Activated T-cell treated with anti-CD3 and anti-CD28 coated beads, Interleukin-2, amount 50 U/mL, for 4 hours (primary cell): ENCODE results near the gene ZDHHC8. TPM values are rescaled to one million over a fixed set of nuclear protein-coding genes. Genes with fewer than 3 reads are reported as not detected.

ENCODE experiments used
- ATAC-seq, 2 donors: fragments of 200-7000 bp; cut with Tn5 transposase; one replicate each; pipeline ENCODE4 v1.10.0; 2021
- DNase-seq: peaks from one replicate; pipeline ENCODE4 v3.0.0-alpha.2; 2020
- H3K27me3 Mint-ChIP-seq: one replicate; pipeline ENCODE4 v1.8.0; 2021; ENCODE audit warnings: low read depth, mixed read lengths
- H3K36me3 Mint-ChIP-seq: one replicate; pipeline ENCODE4 v1.8.0; 2022; ENCODE audit warnings: mixed read lengths; ENCODE audit not compliant: insufficient read depth
- H3K4me1 Mint-ChIP-seq: one replicate; pipeline ENCODE4 v1.8.0; 2021; ENCODE audit warnings: low read depth, mixed read lengths
- H3K4me3 Mint-ChIP-seq: one replicate; pipeline ENCODE4 v1.8.0; 2021; ENCODE audit warnings: mild to moderate bottlenecking, moderate library complexity, mixed read lengths
- H3K9me3 Mint-ChIP-seq: one replicate; pipeline ENCODE4 v1.8.0; 2021; ENCODE audit warnings: mixed read lengths
- total RNA-seq, 3 donors: library from RNA; stranded (reverse); gene quantifications; one replicate each; pipeline ENCODE4 v1.2.1, GENCODE V29; 2021

Gene ZDHHC8
- total RNA-seq, 3 donors from 2014 or later: 88.2 to 99.5 (median 89.5) TPM

DNA sequence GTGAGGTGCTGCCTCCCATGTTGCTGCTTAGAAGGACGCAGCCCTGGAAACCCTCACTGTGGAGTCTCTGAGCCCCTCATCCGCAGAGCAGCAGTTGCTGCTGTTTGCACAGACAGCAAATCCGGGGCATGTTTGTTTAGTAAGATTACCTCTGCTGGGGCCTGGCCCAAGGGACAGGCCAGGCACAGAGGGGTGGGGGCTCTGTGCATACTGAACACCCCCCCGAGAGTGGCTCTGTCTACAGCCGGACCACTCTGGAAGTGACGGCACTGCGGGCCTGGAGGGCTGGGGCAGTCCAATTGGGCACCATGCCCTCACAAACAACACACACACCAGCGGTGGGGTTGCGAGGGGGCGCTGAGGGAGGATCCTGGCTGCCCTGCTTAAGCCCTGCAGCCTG lies 42.2 kb downstream of the ZDHHC8 start:
- DNase-seq: no peak
- no peak for ATAC-seq
- Mint-ChIP-seq H3K4me1 (no peaks in the 10 kb centered on the region), H3K27me3 (no peaks in the 10 kb centered on the region), H3K36me3 (no peaks in the 10 kb centered on the region), H3K4me3 (no peak overlapping the region), H3K9me3 (no peaks in the 10 kb centered on the region)

DNA sequence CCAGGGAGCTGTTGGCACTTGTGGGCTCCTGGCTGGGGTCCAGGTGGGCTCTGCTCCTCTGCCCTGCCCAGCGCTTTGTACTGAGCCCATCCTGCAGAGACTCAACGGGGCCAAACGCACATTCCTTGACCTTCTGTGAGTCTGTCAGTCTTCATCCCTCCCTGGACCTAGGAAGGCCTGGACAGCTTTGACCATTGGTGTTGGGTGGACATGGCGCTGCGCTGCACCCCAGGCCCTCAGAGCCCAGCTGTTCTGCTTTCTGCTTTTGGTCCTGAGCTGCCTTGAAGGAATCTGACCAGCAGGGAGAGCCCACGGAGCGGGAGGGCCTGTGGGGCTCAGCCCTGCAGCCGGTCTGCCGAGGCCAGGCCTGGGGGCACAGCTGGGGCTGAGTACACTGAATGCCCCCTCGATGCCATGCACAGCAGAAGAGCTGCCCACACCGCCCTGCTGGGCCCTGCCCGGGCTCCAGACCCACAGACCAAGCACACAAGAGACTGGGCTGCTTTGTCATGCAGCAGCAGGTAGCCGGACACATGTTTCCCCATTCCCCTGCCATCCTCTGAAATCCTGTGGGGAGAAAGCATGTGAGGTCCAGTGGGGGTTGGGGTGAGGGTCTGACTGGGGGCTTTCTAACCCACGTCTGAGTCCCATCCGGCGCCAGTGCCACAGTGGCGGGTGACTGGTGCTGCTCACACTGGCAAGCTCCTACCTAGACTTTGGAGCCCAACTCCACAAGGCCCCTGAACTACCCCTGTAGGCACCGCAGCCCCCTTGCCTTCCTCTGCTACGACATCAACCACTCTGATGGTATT lies 43.4 kb downstream of the ZDHHC8 start:
- no peaks in the 10 kb centered on the region for H3K36me3 Mint-ChIP-seq
- H3K27me3 Mint-ChIP-seq: no peaks in the 10 kb centered on the region
- H3K9me3 Mint-ChIP-seq: no peaks in the 10 kb centered on the region
- no peaks in the 10 kb centered on the region for H3K4me1 Mint-ChIP-seq
- ATAC-seq (no peak), DNase-seq (no peak)
- no peak overlapping the region for H3K4me3 Mint-ChIP-seq

DNA sequence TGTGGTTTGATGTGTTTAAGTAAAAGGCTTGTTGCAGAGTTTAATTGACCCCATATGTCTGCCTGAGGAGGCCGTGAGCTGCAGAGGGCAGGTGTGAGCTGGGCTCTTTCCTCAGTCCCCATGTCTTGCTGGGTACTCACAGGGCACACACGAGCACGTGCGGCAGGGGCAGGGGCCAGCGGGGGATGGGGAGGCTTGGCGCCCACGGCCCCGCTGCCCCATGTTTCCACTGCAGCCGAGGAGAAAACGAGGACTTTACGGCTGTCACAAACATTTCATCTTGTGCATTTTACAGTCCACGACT lies 43.9 kb downstream of the ZDHHC8 start:
- Mint-ChIP-seq H3K9me3 (no peaks in the 10 kb centered on the region), H3K36me3 (no peaks in the 10 kb centered on the region), H3K4me1 (no peaks in the 10 kb centered on the region), H3K4me3 (no peak overlapping the region), H3K27me3 (no peaks in the 10 kb centered on the region)
- ATAC-seq (no peak), DNase-seq (no peak)

DNA sequence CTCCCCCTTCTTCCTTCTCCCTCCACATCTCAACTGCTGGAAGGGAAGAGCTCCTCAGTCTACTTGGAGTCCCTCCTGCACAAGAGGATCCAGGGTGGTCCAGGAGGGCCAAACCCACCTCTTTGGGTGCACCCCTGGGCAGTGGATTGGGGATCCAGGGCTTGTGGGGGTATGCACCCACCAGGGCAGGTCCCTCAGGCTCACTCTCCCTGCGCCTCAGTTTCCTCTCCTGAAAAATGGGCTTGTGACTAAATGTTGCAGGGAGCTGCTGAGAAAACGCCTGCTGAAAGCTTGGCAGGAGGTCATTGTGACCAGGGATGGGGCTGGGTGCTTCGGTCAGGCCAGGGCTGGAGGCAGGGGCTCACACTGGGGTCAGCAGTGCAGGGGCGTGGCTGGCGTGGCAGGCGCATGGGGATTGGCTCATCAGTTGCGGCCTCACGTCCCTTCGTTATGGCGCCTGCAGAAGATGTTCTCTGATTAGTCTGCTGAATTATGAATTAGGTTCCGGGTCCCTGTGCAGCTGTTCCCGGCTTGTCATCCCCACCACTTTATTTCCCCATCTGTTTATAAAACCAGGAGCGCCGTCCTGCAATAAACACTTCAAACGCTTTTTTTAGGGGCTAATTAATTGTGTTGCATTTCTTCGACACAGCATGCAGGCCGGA lies 44.9 kb downstream of the ZDHHC8 start:
- Mint-ChIP-seq H3K4me1 (no peaks in the 10 kb centered on the region), H3K4me3 (no peak overlapping the region), H3K27me3 (no peaks in the 10 kb centered on the region), H3K36me3 (no peaks in the 10 kb centered on the region), H3K9me3 (no peaks in the 10 kb centered on the region)
- DNase-seq (no peak), ATAC-seq (no peak)

DNA sequence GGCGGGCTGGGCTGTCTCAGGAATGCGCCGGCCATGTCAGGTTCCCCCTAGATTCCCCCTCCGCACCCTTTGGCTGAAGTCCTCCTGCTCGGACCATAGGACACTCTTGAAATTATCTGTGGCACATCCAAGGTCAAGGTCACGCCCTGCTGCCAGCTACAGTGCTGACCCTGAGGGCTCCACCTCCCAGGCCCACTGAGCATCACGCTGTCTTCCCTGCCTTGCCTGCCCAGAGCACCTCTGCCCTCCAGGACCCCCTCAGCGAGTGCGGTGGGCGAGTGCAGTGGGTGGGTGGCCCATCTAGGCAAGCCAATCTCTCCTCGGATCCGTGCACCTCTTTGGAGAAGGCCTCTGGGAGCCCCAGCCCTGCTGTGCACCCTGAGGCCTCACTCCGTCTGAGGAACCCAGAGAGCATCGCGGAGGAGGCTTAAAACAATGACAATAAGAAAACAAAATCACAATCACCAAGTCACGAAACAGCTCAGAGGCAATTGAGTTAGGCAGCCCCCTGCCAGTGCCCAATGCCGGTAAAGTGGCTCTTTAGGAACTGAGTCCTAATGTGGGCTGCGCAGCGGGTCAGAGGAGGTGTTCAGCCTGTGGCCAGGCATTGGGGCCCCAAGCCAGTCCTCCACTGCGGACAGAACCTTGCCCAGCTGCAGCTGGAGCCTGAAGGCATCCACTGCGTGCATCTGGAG lies 45.8 kb downstream of the ZDHHC8 start:
- H3K4me3 Mint-ChIP-seq: no peak overlapping the region
- H3K27me3 Mint-ChIP-seq: no peaks in the 10 kb centered on the region
- H3K4me1 Mint-ChIP-seq: no peaks in the 10 kb centered on the region
- no peaks in the 10 kb centered on the region for H3K9me3 Mint-ChIP-seq
- no peaks in the 10 kb centered on the region for H3K36me3 Mint-ChIP-seq
- no peak for ATAC-seq
- no peak for DNase-seq

DNA sequence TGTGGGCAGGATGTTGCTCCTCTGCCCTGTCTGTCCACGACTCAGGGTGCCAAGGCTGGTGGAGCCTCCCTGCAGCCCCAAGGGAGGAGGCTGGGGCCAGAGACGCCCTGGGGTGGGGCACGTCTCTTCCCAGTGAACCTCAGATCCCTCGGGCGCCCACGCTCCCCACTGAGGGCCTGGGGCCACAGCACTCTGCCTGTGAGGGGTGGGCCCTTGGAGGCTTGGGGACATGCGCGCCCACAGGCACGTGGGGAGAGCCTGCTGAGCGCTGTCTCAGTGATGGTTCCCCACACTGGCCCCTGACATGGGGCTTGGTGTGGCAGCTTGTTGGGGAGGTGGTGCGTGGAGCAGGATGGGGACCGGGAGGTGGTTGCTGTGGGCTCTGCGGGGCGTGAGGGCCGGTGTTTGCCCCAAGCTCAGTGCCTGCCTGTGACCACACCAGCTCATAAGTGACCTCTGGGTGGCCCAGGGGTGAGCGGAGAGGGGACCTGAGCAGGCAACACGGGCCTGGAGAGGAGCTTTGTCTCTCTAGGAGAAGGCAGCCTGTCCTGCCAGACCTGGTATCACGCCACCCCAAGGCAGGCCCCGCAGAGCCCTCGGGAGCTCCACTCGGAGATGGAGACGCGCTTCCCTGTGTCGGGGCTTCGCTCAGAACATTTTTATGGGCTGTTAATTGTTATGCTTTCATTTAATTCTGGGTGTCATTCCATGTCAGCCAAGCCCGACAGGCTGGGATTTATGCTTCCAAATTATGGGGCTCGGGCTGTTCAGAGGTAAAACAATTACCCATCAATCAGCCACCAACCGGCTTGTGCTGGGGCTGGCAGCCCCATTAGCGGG lies 46.7 kb downstream of the ZDHHC8 start:
- no peak overlapping the region for H3K4me3 Mint-ChIP-seq
- DNase-seq (no peak), ATAC-seq (no peak)
- no peaks in the 10 kb centered on the region for H3K27me3 Mint-ChIP-seq
- no peaks in the 10 kb centered on the region for H3K9me3 Mint-ChIP-seq
- no peaks in the 10 kb centered on the region for H3K4me1 Mint-ChIP-seq
- no peaks in the 10 kb centered on the region for H3K36me3 Mint-ChIP-seq

DNA sequence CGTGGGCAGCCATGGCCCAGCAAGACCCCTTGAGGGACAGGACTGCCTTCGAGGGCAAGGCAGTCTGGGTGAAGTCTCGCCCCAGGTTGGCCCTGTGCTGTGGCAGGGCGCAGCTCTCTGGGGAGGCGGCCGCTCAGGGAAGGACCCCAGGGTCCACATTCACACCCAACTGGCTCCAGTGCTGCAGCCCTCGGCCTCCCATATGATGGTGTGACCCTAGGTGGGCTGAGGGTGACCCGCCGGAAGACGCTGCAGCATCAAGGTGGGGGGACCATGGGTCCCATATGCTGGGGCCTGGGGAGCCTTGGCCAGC lies 47.3 kb downstream of the ZDHHC8 start:
- H3K27me3 Mint-ChIP-seq: no peaks in the 10 kb centered on the region

DNA sequence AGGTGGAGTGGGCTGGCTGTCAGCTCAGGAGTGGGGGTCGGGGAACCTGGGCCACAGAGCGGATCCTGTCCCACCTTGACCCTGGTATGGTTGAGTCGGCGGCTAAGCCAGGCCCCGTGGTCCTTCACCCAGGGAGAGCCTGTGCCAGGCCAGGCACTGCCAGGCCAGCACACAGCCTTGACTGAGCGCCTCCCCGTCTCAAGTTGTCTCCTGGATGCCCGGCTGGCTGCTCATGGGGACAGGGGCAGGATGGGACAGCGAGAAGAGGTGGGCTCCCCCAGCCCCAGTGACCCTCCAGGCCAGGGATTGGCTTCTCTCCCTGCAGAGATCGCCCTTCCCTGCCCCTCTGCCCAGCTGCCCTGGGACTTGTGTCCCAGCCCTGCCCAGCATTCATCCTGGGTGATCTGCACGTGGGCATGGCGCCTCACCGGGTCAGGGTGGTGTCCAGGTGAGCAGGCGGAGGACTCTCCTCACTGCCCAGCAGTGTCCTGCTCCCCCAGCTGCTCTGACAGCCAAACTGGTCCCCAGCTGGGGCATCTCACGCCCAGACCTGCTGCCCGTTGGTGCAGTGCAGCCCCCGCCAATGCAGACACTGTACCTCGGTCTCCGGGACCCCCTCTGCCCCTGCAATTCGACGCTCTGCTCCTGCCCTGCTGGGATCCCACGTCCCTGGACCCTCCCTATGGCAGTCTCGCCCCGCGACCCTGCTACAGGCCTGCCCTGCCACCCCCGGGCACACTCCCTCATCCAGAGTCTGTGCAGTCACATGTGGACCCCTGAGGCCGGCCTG lies 48.0 kb downstream of the ZDHHC8 start:
- Mint-ChIP-seq H3K36me3 (no peaks in the 10 kb centered on the region), H3K27me3 (no peaks in the 10 kb centered on the region), H3K4me3 (no peak overlapping the region), H3K4me1 (no peaks in the 10 kb centered on the region), H3K9me3 (no peaks in the 10 kb centered on the region)
- ATAC-seq: no peak
- DNase-seq: no peak

More for the DNA sequence above, 47.3 kb downstream of the ZDHHC8 start:
- H3K4me3 Mint-ChIP-seq: no peak overlapping the region
- no peaks in the 10 kb centered on the region for H3K9me3 Mint-ChIP-seq
- H3K36me3 Mint-ChIP-seq: no peaks in the 10 kb centered on the region
- H3K4me1 Mint-ChIP-seq: no peaks in the 10 kb centered on the region
- no peak for ATAC-seq
- no peak for DNase-seq

DNA sequence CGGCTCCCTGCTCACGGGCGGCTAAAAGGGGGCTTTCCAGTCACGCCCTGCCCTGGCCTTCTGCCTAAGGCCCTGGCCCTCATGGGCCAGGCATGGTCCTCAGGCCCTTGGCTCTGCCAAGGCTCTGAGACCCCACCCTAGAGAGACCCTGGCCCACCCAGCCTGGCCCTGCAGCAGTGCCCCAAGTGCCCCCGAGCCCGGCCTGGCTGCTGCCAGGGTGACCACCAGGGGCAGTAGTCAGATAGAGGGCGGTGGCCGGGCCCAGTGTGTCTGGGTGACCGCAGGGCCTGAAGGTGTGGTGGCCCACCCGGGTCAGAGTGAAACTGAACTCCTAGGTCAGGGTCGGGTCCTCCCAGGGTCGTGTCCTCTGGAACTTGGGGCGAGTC lies 48.6 kb downstream of the ZDHHC8 start:
- Mint-ChIP-seq H3K36me3 (no peaks in the 10 kb centered on the region), H3K4me3 (no peak overlapping the region), H3K4me1 (no peaks in the 10 kb centered on the region), H3K9me3 (no peaks in the 10 kb centered on the region), H3K27me3 (no peaks in the 10 kb centered on the region)
- ATAC-seq: peak in 1 of 2 donors; percentile 20
- no peak for DNase-seq

DNA sequence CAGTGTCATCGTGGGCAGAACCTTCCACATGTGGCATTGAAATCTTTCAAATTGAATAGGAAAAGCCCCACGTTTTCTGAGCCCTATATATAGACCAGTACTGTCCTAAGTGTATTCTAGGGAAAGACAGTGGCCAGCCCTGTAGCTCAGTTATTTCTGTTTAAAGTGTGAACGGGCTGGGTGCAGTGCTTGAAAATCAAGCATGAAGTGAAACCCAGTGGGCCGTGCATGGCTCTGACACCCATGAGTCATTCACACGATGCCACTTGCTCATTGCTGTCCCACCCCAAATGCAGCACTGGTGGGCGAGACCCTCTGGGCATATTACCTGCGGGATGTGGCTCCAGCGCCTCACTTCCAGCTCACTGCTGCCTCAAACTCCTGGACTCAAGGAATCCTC lies 49.0 kb downstream of the ZDHHC8 start:
- no peaks in the 10 kb centered on the region for H3K36me3 Mint-ChIP-seq
- H3K27me3 Mint-ChIP-seq: no peaks in the 10 kb centered on the region
- no peak overlapping the region for H3K4me3 Mint-ChIP-seq
- ATAC-seq: peak; percentile 28 to 39
- no peaks in the 10 kb centered on the region for H3K9me3 Mint-ChIP-seq
- no peak for DNase-seq
- H3K4me1 Mint-ChIP-seq: no peaks in the 10 kb centered on the region

DNA sequence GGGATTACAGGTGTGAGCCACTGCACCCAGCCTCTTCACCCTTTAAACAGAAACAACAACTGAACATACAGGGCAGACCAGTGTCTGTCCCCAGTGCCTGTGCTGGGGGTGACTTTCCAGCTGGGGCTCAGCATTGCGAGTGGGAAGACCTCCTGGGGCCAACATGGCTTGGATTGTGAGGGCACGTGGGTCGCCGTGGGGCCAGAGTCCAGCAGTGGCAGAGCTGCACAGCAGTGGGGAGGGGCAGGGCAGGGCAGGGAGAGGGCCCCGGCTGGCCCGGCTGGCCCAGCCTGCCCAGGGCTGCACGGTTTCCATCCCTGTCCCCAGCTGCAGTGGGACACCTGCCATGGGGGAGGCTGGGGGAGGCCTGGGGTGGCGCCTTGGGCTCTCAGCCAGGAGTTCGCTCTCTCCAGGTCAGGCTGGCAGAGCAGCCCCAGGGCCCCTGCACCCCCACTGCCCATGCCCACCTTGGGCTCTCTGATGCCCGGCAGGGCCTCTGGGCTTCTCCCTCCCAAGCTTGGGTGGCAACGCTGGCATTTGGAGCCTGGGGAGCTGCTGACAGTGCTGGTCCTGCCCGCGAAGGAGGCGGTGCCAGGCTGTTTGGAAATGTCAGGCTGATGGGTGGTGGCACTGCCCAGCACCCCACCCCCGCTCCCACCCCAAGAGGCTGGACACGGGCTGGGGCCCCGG lies 49.7 kb downstream of the ZDHHC8 start:
- DNase-seq (no peak), ATAC-seq (no peak)
- Mint-ChIP-seq H3K27me3 (peaks cover 1% of the 10 kb centered on the region), H3K4me1 (no peaks in the 10 kb centered on the region), H3K9me3 (no peaks in the 10 kb centered on the region), H3K36me3 (no peaks in the 10 kb centered on the region), H3K4me3 (no peak overlapping the region)

DNA sequence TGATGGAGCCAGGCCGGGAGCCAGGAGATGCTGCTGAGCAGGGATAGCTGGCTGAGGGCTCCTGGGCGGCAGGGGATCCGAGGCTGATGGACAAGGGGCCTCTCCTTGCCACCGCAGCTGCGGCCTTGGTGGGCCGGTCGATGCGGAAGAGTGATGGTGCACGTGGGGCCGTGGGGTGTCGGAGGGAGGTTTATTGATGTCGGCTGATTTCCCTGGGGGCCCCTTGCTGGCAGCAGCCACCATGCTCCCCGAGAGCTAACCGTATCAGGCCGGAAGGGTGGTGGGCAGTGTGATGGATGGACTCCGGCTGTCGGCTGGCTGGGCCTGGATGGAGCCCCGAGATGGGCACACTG lies 50.3 kb downstream of the ZDHHC8 start:
- Mint-ChIP-seq H3K9me3 (no peaks in the 10 kb centered on the region), H3K36me3 (no peaks in the 10 kb centered on the region)
- ATAC-seq: no peak

DNA sequence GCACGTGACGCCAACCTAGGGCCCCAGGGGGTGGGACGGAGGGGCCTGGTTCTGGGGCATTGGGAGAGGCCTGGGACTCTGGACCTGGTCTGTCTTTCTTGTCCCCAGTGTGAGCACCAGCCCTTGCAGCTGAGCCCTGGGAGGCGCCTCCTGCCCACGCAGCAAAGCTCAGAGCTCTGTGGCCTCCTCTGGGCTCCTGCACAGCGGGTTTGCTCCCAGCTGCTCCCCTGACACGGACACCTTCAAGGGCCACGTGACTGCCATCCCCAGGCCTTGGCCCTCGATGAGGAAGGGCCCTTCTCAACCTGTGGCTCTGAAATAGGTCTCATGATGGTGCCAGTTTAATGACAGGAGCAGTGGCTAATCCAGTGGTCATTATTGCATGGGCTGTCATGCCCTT lies 50.8 kb downstream of the ZDHHC8 start:
- H3K27me3 Mint-ChIP-seq: peaks cover 1% of the 10 kb centered on the region
- DNase-seq (no peak), ATAC-seq (no peak)
- no peaks in the 10 kb centered on the region for H3K9me3 Mint-ChIP-seq
- no peak overlapping the region for H3K4me3 Mint-ChIP-seq
- no peaks in the 10 kb centered on the region for H3K36me3 Mint-ChIP-seq
- H3K4me1 Mint-ChIP-seq: no peaks in the 10 kb centered on the region

More for the DNA sequence above, 50.3 kb downstream of the ZDHHC8 start:
- Mint-ChIP-seq H3K4me1 (no peaks in the 10 kb centered on the region), H3K4me3 (no peak overlapping the region), H3K27me3 (peaks cover 1% of the 10 kb centered on the region)
- DNase-seq: no peak
